ENCODE measurements around the gene VPS13D. TPM values are rescaled to one million over a fixed set of nuclear protein-coding genes. Genes with fewer than 3 reads are reported as not detected.
A peak's percentile ranks its signal among the peaks of the same experiment; 100 is the strongest.

Gene VPS13D
- total RNA-seq, 1 donor from 2014 or later = 36.8 TPM

DNA sequence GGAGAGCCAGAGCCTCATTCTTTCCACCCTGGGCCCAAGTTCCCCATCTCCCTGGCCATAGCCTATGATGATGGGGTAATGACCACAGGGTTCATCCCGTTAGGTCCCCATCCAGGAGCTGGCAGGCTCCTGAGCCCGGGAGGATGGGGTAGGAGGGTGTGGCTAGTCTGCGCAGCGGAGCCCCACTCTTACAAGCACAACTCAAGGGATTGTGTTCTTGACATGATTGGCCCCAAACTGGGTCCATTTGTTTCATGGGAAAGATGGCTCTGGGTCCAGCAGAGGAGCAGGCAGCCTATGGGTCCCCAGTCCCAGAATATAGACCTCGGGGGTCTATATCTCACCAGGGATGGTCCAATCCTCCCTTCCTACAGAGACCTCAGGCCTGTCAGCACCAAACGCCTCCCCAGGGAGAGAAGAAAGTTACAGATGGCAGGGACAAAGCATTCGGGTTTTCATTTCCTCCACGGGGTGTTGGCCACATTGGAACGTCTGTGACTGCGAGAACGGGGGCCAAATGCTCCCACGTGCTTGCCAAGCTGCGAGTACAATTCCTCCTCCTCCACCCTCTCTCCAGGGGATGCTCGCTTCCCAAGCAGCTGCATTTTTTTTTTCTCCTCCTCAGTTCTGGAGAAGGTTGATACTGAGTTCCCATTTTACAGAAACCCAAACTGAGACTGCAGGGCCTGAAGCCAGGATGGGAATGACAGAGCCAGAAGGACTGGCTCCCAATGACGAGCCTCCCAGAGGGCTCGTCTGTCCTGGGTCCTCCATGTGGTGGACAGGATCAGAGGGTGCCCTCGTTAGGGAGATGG, 317.1 kb downstream of the VPS13D start:
- DNase-seq (ENCODE audit: extremely low read depth, low read depth, low spot score) = no peak

DNA sequence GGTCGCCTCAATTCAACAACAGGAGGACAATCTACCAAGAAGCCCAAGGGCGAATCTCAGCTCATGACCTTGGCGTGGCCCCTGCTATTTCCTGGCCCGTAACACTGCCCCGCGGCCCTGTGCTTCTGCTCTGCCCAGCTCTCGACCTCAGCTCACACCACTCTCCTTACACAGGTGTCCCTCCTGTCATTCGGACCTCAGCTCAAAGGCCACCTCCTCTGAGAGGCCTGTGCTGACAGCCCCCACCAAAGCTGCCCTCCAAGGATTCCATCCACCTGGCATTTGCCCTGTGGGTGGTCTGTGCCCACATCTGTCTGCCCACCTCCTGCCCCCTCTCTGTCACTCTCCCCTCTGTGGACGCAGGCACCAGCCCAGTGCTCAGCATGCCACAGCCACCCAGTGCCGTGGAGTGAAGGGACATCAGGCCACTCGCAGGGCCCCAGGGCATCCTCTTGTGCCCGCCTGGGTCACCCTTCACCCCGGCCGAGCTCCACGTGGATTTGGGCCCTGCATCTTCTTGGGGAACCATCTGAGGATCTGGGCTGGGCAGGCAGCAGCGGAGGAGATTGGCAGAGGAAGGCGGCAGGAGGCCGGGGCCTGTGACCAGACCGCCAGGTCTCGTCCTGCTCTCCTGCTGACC, 317.9 kb downstream of the VPS13D start:
- no peak for DNase-seq (ENCODE audit: extremely low read depth, low read depth, low spot score)

DNA sequence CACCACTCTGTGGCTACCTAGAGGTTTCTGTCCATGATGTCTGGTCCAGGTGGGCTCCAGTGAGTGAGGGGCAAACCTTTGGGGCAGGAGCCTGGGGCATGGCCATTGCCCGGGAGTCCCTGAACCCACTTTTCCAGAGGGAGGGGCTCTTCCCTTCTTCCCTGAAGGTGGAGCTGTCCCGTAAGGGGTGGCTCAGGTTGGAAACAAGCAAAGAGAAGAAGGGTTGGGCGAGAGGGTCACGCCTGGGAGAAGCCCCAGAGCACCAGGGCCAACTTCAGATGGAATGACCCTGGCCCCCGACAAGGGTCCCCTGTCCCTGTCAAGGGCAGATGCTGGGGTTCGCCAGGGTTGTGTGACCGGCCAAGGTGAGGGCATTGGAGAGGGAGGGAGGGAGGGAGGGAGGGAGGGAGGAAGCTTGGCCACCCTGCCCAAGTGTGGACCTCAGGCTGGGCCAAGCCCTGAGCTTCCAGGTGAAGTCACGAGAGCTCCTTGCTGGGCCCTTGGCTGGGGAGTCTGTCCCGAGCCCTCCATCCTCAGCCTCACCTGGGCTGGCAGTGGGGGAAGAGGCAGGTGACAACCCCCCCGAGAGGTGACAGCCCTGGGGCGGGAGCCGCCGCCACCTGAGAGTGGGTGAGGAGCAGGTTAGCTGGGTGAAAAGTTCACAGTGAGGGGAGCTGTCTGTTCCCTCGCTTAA, 318.6 kb downstream of the VPS13D start:
- no peak for DNase-seq (ENCODE audit: extremely low read depth, low read depth, low spot score)

DNA sequence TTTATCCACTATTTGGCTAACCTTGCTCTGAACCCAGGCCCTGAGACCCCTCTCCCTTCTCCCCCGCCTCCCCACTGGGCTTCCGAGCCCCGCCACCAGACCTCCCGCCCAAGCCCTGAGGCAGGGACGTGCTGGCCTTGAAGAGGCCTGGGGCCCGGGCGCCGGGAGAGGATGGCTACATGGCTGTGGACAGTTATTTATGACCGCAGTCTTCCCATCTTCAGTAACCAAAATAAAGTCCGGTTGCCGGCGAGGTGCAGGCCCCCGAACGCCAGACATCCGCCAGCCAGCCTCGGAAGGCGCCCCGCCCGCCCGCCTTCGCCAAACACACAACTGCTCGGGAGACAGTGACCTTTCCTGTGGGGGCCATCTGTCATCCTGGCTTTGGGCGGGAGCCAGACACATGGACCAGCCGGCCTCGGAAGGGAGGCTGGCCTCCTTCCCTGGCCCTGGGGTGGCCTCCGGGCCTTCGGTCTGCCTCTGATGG, 319.2 kb downstream of the VPS13D start:
- no peak for DNase-seq (ENCODE audit: extremely low read depth, low read depth, low spot score)

DNA sequence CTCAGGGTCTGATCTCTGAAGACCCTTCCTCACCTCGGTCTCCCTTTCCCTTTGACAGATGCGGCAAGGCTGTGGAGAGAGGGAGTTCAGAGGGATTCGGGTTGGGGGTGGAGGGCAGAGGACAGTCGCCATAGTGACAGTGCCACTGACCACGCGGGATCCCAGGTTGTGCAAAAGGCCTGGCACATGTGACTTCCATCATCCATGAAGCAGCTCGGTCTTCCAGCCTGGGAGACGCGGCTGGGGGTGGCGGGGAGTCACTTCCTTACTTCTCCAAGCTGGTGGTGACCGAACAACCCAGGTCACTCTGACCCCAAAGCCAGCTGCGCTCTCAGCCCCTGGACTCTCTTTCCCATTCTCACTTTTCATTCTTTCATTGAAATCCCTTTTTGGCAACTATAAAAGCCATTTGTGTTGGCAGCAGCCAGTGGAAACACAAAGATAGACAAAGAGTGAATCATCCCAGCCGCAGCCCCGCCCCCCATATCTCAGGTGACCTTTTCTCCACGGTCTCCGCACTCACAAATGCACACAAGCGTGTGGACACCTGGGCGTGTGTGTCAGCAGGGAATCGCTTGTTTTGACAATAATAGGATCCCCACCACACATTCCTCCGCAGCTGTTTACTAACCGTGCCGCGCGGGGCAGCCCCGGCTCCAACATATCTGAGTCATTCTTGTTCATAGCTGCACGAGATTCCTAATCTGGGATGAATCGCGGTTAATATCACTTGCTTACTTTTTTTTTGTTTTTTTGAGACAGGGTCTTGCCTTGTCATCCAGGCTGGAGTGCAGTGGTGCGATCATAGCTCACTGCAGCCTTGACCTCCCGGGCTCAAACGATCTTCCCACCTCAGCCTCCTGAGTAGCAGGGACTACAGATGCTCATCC, 319.9 kb downstream of the VPS13D start:
- peak; percentile 47 for DNase-seq (ENCODE audit: extremely low read depth, low read depth, low spot score)

DNA sequence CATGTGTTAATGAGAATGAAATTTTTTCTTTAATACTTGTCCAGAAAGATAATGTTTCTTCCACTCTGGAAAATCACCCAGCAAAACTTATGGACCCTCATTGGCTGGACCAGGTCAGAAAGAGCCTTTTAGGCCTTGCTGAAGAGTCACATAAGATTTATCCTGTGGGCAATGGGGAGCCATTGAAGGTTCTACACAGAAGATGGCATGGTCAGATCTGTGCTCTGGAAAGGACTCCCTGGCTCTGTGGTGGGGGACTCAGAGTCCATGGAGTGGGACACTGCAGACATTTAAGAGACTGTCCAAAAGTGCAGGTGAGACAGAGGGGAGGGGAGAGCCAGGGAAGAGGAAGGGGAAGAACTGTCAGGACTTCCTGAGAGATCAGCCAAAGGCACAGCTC, 321.8 kb downstream of the VPS13D start:
- no peak for DNase-seq (ENCODE audit: extremely low read depth, low read depth, low spot score)

DNA sequence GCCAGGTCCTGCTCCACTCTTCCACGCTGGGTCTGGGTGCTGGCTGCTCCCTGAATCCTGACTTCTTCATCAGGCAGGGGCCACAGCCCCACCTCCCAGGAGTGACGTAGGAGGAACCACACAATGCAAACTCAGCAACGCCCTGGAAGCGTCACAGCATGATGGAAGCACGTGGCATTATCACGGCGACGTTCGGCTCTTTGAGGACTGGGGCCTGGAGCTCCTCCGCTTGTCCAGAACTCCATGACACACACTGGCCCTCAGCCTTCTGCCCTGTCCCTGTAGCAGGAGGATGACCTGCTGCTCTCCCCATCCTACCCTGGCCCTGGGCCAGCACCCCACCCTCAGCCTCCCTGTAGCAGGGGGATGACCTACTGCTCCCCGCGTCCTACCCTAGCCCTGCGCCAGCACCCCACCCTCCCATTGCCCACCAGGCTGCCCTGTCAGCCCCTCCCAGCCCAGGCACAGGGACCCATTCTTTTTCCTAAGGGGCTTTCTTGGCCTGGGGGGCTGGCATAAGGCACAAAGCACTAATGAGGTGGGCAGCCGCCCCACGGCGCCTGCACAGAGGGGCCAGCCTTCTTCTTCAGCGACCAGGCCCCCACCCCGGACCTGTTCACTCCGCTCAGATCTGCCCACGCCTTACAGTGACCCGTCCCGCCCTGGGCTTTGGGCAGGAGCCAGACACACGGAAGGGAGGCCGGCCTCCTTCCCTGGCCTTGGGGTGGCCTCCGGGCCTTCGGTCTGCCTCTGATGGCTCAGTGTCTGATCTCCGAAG, 322.5 kb downstream of the VPS13D start:
- no peak for DNase-seq (ENCODE audit: extremely low read depth, low read depth, low spot score)

DNA sequence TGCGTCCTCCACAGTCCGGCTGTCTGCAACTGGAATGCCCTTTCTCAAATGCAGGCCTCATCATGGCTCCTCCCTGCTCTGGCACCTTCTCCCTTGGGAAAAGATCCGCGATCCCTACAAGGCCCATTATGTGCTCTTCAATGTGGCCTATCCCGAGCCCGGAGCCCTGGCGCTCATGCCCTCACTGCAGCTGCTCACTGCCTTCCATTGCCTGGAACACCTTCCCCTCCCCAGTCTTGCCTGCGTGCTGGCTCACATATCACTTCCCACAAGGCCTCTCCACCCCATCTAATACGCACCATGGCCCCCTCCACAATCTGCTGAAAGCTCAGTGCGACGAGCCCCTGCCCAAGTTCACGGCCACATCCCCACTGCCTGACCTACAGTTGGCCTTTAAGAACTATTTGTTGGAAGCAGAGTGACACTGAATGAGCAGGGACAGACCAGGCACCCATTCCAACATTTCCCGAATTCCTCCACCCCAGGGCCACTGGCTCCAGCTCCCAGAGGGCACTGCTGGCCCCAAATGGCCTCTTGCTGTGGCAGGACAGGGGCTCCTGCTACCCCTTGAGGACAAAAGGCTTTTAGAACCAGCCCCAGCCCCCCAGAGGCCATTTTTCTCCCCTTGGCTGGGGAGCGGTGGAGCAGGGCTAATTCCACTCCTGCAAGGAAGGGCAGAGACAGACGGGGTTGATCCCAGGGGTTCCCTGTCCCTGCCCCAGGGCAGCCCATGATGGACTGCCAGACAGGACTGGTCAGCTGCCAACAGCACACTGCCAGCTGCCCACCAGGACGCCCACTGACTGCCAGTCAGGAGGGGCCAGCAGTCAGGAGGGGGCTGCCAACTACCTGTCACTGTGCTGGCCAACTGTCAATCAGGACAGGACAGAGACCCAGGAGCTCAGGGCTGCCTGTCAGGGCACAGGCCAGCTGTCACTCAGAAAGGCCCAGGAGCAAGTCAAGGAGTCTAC, 323.4 kb downstream of the VPS13D start:
- no peak for DNase-seq (ENCODE audit: extremely low read depth, low read depth, low spot score)

DNA sequence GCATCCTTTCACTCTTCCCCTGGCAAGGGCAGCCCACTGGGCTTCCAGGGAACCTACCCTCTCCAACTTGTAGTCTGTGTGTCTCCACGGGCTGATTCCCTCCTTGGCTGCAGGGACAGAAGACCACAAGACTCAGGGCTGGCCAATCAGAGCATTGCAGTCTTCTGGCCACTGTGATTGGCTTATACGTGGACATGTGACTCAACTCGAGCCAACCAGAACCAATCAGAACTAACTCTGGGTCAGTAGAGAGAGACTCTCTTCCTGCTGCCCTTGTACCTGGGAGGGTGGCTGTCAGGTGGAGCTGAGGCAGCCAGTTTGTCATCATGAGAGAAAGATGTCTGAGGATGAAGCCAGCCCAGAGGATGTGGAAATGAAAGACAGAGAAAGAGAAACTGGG, 324.1 kb downstream of the VPS13D start:
- DNase-seq (ENCODE audit: extremely low read depth, low read depth, low spot score) = no peak

DNA sequence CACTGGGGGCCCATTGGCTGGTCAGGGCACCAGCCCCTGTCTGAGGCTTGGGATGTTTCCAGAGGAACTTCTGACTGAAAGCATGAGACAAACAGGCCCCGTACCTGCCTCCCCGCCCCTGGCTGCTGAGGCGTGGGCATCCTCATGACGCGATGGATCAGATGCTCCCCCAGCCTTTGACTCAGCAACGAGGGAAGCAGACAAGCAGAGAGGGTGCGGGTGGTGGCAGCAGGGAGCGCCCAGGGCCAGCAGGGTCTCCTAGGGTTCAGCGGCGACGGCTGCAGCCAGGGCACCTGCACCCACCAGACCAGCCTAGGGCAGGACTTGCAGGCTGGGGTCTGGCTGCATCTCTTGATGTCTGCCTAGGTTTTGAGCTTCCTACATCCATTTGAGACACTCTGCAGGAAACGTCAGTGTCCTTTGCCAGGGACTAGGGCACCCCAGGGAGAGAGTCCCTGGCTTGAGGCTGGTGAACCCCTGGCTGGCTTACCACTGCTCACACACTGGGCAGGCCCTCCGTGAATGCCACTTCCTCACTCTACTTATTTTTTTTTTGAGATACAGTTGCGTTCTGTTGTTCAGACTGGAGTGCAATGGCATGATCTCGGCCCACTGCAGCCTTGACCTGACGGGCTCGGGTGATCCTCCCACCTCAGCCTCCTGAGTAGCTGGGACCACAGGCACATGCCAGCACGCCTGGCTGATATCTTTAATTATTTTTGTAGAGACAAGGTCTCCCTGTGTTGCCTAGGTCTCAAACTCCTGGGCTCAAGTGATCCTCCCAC, 324.9 kb downstream of the VPS13D start:
- DNase-seq (ENCODE audit: extremely low read depth, low read depth, low spot score) = no peak

DNA sequence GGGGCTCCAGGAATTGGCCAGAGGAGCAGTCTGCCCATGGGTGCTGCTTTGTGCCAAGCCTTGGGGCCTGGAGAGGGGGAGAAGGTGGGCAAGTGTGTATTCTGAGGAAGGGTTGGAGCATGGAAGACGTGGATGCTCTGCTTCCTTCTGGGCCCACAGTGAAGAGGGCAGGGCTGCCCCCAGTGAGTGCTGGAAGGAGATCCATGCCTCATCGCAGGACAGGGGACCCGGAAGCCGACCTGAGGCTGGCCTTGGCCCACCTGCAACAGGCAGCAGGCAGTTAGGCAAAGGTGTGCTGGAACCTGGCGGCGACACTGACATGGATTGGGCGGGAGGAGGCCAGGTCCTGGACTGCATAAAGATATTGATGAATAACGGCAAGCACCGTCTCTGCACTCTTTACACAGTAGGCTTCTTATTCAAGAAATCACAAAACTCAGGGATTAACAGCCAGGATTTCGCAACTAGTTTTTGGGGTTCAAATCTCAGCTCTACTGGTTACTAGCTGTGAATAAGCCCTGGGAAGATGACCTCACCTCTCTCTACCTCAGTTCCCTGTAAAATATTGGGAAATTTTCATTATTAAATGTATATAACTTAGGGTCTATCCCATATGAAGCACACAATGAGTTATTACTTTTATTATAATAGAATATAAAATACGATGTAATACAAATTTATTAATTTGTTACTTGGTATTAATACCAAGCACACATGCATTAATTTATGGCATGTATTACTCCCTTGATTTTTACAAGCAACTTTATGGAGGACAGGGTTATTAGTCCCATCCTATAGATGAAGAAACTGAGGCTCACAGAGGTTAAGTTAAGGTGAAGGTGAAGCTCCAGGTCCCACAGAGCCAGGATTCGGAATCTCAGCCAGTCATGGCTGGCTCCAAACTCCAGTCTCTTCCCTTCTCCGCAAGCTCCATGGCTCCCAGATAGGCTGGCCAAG, 325.9 kb downstream of the VPS13D start:
- no peak for DNase-seq (ENCODE audit: extremely low read depth, low read depth, low spot score)

DNA sequence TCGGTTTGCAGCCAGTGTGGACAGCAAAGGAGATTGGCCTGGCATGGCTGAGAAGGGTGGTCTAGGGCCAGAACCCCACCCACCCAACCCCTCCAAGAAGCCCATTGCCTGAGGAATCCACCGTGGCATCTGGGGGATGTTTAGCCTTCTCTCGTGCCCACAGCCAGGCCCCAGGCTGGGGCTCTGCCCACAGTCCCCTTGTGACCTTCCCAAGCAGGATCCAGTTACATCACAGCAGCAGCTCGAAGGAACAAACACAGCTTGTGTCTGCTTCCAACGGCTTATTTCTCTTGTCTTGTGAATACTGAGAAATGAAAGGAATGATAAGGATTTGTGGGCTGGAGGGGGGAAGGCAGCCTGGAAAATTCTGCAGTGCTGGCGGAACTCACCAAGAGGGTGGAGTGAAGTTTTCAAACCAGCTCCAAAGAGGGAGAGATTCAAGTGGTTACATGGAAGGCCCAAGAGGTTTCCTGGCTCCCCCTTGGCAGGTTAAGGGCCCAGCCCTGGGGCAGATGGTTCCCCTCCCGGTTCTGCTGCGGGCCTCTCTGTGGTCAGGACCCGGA, 326.6 kb downstream of the VPS13D start:
- DNase-seq (ENCODE audit: extremely low read depth, low read depth, low spot score) = no peak

DNA sequence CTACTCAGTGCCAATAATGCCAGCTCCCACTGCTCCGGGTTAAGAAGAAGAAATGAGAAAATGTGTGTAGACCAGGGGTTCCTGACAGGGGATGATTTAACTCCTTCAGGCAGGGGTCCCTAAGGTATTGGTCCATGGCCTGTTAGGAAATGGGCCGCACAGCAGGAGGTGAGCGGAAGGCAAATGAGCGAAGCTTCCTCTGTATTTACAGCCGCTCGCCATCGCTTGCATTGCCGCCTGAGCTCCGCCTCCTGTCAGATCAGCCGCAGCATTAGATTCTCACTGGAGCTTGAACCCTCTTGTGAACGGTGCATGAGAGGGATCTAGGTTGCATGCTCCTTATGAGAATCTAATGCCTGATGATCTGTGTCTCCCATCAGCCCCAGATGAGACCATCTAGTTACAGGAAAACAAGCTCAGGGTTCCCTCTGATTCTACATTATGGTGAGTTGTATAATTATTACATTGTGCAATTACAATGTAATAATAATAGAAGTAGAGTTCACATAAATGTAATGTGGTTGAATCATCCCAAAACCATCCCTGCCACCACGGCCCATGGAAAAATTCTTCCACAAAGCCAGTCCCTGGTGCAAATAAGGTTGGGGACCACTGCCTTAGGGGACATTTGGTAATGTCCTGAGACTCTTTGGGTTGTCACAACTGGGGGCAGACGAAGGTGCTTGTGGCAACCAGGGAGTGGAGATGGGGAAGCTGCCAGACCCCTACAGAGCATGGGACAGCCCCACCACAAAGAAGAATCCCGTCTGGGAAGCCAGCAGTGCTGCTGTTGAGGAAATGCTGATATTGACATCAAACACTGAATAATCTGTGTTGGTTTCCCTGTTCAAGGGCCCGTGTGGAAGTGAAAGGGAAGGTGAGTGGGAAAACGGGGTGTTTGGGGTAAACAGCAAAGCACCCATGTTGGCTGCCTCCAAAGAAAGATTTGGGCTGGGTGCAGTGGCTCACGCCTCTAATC, 327.4 kb downstream of the VPS13D start:
- no peak for DNase-seq (ENCODE audit: extremely low read depth, low read depth, low spot score)

DNA sequence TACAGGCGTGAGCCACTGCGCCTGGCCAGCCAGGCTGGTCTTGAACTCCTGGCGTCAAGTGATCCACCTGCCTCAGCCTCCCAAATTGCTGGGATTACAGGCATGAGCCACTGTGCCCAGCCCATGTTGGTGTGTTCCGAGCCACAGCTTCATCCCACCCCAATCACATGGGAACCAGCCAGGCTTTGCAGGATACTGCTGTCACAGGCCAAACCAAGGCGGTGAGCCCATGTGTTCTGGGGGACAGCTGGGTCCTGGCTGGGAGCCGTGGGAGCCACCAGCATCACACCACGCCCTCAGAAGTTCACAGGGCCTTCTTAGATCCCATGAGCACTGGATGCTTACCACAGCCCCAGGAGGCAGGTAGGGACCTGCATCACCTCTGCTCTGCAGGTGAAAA, 331.3 kb downstream of the VPS13D start:
- no peak for DNase-seq (ENCODE audit: extremely low read depth, low read depth, low spot score)

All from glomerular endothelial cell (primary cell).